SIG-M5 treated with dmso at 0.1 percent for 504 hours (cell line): ENCODE data around the gene ZIC1.

Source experiments
- DNase-seq: peaks from one replicate; lab custom pipeline; 2025; ENCODE audit not compliant: unreplicated experiment; lab: John Stamatoyannopoulos, UW

The ZIC1 gene

GRCh38 chr3:147408188-147409100 is 721 bp upstream of the ZIC1 start:
- no peak for DNase-seq

GRCh38 chr3:147410116-147410525 is 956 bp downstream of the ZIC1 start:
- DNase-seq: no peak

GRCh38 chr3:147410526-147411237 is 1.5 kb downstream of the ZIC1 start:
- DNase-seq: no peak

DNA sequence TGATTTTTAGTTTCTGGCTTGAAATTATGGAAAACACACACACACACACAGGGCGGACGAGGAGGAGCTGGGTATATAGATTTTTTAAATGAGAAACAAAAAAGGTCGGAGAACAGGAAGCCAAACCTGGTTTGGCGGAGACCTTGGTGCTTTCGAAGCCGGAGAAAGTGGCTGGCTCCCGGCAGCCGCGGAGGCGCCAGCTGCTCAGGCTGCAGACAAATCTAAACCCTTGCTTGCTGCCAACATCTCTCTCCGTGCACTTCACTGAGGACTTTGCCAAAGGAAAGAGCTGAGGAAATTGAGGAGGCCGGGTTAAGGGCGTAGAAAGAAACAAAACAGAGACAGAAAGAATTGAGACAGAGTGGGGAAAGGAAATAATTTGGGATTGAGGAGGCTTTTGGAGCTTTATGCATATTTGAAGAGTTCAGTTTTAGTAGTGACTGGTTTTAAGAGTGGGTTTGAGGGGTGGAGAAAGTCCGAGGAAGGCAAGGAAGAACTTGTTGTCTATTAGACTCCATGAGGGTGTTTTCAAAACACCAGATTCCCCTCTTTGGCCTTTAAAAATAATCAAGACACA is 2.2 kb downstream of the ZIC1 start:
- no peak for DNase-seq

GRCh38 chr3:147411815-147412241 is 2.7 kb downstream of the ZIC1 start:
- no peak for DNase-seq

DNA sequence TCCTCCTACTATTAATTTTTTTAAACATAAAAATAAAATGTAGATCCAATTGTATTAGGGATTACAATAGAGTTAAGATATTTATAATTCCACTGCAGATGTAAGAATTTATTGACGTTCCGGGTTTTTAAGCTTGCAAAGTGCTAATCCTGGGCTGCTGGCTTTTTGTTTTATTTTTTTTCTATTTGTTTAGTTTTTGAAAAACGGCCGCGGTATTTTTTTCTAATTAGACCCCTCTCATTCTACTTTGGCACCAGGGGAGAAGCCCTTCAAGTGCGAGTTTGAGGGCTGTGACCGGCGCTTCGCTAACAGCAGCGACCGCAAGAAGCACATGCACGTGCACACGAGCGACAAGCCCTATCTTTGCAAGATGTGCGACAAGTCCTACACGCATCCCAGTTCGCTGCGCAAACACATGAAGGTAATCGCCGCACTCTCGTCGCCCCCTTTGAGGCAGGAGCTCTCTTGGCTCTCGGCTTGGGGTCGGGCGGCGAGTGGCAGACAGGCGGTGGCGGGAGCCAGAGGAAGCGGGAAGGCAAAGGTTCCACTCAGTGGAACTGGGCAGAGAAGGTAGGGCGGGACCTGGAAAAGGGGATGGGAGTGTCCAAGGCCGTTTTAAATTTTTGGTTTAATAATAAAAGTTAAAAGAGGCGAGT is 3.2 kb downstream of the ZIC1 start:
- DNase-seq: no peak

DNA sequence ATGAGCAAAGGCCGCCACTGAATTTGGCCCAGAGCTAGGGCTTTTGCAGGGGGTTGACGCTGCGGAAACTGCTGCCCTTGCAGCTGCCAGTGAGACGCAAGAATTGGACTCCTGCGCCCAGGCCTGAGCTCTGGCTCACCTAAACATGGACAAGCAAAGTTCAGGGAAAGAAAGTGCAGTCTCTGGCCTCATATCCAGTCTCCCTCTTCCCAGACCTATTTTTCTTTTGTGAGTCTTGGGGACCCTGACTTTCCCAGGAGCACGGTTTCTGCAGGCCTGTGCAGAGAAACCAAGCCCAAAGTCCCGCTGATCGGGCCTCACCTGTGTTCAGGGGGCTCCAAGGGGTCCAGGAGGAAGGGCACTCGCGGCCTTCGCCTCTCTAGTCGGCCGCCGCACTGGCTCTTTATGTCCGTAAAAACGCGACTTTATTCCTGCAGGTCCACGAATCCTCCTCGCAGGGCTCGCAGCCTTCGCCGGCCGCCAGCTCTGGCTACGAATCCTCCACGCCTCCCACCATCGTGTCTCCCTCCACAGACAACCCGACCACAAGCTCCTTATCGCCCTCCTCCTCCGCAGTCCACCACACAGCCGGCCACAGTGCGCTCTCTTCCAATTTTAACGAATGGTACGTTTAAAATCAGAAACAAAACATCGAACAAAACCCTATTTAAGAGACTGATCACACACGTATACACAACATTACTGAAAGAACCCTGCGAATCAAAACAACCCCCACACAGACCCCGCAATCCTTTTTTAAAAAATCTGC is 3.9 kb downstream of the ZIC1 start:
- DNase-seq: no peak

- no peak for DNase-seq
Measured at GRCh38 chr3:147413686-147414389, 4.7 kb downstream of the ZIC1 start.

DNA sequence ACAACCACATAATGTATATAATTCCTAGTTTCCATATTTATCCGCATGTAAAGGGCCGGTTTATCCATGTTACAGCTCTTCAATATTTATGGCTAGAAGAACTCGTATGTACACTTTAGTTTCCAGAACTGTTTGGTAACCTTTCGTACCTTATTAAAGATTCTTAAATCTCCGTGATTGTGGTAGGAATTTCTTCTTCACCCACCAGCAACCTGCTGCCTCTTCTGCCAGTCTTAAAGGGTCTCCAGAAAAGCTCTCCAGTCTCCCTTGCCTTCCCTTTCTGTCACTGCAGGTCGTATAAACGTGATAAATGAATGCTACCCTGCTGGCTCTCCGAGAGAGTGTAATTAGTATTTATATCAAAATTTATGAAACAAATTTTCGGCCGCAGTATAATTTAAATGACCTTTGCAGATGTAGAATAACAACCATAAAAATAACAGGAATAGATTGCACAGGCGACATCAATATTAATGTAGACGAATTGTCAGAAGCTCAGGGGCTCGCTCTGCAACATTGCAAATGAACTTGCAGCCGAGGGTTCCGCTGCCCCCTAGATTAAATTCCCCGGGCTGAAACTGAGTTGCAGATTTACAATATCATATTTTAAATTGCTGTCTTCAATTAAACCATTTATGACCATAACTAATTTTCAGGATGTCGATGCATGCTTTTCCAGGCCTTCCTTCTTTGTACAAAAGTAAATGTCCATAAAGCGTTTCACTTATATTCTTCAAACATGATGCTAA is 5.4 kb downstream of the ZIC1 start:
- DNase-seq: no peak

GRCh38 chr3:147415286-147415685 is 6.1 kb downstream of the ZIC1 start:
- DNase-seq: no peak

DNA sequence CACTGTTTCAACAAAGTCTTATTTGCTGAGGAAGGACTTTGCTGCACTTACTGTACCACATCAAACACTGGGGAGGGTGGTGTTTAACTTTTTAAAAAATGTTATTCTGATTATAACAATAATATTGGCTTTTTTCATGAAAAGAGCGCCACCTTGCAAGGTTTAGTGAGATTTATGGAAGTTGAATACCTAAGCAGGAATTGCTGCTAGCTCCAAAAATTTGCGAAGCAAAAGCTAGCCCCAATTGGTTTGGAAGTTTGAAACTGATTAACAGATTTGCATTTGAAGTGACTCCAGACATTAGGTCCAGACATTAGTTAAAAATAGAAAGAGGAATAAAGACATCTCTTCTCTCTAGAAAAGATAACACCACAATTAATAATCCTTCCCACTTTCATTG is 6.7 kb downstream of the ZIC1 start:
- no peak for DNase-seq

DNA sequence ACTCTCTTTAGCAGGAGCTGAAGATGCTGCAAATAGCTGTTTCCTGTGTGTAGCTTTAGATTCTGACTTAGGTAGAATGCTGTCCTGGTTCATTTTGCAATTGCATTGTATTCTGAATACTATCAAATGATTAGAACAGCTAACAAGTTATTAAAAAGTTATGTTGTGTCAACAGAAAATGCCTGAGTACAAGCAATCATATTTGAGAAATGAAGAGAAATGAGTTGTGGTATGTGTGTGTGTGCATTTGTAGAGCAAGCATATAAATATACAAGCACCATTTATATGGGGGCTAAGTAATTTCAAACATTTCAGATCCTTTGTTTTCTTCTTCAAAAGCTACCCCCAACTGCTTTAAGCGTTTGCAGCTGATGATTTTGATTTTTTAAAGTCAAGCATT is 7.8 kb downstream of the ZIC1 start:
- DNase-seq: no peak

DNA sequence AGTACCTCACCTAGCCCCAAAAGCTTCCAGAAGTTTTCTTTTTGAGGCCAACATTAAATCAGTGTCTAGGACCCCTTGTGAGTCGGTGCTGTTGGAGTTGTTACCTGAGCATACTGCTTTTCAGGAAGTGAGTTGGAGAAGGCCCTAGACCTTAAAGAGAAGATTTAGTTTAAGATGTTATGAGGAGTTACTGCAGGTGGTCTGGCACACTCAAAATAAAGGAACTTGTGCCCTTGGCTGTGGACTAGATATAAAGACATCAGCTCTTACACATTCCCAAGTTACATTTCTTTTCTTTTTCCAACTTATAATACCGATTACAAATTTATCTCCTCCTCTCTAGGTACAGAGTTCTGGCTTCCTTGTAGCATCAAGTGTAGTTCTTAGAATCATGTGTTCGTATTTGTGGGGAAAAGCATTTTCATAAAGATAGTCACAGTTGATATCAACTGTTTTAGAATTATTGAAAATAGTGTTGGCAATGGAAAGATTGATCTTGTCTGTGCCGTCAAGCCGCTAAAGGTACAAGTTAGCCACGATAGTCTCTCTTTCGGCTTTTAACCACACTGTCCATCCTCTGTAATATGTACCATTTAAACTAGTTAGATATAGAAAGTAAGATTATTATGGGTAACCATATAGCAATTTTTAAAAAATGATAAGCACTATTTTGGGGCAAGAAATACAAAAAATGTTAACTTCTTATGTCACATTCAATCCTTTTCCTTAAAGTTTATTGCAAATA is 8.6 kb downstream of the ZIC1 start:
- DNase-seq: no peak

DNA sequence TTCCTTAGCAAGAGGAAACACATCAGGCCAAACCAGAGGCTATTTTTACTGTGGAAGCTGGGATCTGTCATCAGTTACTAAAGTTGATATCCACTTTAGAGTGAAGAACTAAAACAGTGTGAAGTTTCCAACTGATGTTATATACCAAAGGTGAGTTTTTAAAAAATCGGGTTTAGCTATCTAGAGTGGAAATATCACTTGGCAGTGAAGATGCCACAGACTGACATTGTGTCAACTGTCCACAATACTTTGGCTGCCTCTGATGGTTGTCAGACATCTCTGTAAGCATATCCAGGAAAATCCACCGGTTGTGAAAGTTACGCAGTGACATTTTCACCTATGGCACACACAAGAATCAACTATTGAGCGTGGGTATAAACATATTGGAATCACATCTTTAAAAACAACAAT is 9.2 kb downstream of the ZIC1 start:
- no peak for DNase-seq

DNA sequence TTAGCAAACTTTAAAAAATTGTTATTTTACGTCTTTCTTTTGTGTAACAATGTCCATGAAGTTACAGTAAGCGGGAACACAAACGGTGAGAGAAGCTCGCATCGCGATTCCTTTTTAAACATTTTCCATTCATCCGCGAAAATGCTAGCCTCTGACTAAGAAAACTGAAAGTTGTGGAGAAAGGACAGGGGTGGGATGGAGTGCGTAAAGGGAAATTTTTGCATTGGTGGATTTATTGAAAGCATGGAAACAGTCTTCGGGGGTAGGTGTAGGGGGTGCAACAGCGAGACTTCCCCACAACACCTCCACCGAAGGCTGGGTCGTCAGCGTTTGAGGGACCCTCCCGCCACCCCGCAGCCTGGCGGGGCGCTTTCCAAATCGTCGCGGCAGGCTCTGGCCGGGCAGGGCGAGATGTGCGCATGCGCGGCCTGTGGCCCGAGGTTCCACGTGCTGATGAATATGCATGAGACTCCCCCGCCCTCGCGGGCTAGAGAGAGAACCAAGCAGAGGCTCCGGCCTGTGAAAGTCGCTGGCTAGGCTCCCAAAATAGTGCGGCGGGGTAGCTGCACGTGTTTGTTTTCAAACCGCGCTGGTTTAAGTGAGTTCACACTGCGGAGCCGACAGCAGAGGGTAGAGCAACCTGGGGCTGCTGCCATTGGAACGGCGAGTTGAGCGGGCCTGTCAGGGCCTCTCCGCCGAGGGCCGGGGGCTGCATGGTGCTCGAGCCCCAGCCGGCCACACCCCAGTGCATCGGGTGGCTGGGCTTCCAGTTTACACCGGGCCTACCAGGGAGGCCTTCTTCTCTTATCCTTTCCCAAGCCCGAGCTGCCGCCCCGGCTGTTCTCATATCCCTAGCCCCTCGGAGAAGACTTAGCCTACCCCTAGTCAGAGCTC is 9.9 kb downstream of the ZIC1 start:
- DNase-seq: no peak

GRCh38 chr3:147419781-147420224 is 10.6 kb downstream of the ZIC1 start:
- DNase-seq: no peak

DNA sequence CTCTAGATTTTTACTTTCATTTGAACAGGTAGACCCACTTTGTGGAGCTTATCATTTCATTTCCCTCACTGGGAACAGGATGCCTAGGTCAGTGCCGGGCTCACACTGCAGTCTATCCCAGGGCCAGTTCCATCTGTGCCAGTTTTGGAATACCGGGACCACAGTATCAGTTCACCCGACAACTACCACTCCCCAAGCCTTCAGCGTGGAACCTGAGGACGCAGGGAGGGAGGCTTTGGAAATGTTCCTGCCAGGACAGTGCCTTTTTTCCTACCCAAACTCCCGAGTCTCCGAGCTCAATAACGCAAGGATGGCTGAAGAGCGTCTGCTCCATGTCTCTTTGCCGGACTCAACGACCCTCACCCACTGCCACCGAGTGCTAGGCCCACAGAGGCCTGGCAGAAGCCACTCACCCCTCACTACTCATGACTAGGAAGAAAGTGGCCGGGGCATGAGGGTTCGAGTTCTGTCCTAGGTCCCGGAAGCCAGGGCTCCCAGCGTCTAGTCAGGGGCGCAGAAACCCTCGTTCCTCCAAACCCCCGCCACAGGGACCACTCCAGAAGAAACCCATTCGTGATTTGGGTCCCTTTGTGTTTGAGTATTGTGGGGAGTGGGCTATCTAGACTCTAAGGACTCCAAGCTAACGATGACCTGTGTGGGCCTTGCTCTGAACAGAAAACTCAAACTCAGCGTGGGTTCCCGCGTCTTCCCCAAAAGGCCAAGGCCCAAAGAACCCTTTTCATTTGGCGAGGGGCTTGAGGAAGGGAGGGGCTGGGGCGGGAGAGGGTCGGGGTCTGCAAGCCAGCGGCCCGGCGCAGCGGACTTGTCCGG is 11.4 kb downstream of the ZIC1 start:
- DNase-seq: no peak
